Ishikawa (cell line): ENCODE data around the gene CCDC57.

Experiments used
- CEBPB ChIP-seq: IDR thresholded peaks from 2 replicates; pipeline ENCODE4 v1.6.1; 2012
- CREB1 ChIP-seq: IDR thresholded peaks from 2 replicates; pipeline ENCODE4 v1.6.1; 2012; ENCODE audit warnings: low read depth
- EGR1 ChIP-seq: IDR thresholded peaks from 2 replicates; pipeline ENCODE4 v1.6.1; 2012
- EP300 ChIP-seq: IDR thresholded peaks from 2 replicates; pipeline ENCODE4 v1.6.1; 2012; ENCODE audit warnings: borderline replicate concordance
- FOXM1 ChIP-seq: IDR thresholded peaks from 2 replicates; pipeline ENCODE4 v1.6.1; 2012; ENCODE audit warnings: low read depth, borderline replicate concordance
- MAX ChIP-seq: IDR thresholded peaks from 2 replicates; pipeline ENCODE4 v1.6.1; 2012
- NFIC ChIP-seq: IDR thresholded peaks from 2 replicates; pipeline ENCODE4 v1.6.1; 2012
- RAD21 ChIP-seq: IDR thresholded peaks from 2 replicates; pipeline ENCODE4 v1.6.1; 2012; ENCODE audit warnings: low read depth
- TAF1 ChIP-seq: IDR thresholded peaks from 2 replicates; pipeline ENCODE4 v1.6.1; 2012; ENCODE audit warnings: low read depth, mild to moderate bottlenecking
- TCF12 ChIP-seq: IDR thresholded peaks from 2 replicates; pipeline ENCODE4 v1.6.1; 2012; ENCODE audit warnings: low read depth
- TEAD4 ChIP-seq: IDR thresholded peaks from 2 replicates; pipeline ENCODE4 v1.6.1; 2012
- USF1 ChIP-seq: IDR thresholded peaks from 2 replicates; pipeline ENCODE4 v1.6.1; 2012
- YY1 ChIP-seq: IDR thresholded peaks from 2 replicates; pipeline ENCODE4 v1.6.1; 2012; ENCODE audit warnings: low read depth
- TF ChIP-seq, protein P1 (sequence below): IDR thresholded peaks from 2 replicates; pipeline ENCODE4 v1.6.1; 2012; ENCODE audit warnings: low read depth, mild to moderate bottlenecking

DNA sequence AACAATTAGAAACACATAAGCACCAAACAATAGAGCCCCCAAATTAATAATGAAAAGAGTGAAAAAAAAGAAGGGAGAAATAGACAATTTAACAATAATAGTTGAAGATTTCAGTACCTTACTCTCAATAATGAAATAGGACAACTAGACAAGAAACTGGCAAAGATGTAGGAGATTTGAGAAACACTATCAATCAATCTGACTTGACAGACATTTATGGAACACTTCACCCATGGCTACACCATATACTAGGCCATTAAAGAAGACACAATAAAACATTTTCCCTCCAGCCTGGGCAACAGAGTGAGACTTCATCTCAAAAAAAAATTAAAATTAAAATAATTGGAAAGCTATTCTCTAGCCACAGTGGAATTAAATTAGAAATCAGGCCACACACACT, 142.0 kb downstream of the CCDC57 start:
- no peak for TF ChIP-seq RAD21
- no peak for TF ChIP-seq TEAD4
- no peak for TF ChIP-seq CEBPB
- TF ChIP-seq EP300, result no peak
- TF ChIP-seq TCF12, result no peak
- TF ChIP-seq CREB1, result no peak
- TF ChIP-seq, protein P1, sequence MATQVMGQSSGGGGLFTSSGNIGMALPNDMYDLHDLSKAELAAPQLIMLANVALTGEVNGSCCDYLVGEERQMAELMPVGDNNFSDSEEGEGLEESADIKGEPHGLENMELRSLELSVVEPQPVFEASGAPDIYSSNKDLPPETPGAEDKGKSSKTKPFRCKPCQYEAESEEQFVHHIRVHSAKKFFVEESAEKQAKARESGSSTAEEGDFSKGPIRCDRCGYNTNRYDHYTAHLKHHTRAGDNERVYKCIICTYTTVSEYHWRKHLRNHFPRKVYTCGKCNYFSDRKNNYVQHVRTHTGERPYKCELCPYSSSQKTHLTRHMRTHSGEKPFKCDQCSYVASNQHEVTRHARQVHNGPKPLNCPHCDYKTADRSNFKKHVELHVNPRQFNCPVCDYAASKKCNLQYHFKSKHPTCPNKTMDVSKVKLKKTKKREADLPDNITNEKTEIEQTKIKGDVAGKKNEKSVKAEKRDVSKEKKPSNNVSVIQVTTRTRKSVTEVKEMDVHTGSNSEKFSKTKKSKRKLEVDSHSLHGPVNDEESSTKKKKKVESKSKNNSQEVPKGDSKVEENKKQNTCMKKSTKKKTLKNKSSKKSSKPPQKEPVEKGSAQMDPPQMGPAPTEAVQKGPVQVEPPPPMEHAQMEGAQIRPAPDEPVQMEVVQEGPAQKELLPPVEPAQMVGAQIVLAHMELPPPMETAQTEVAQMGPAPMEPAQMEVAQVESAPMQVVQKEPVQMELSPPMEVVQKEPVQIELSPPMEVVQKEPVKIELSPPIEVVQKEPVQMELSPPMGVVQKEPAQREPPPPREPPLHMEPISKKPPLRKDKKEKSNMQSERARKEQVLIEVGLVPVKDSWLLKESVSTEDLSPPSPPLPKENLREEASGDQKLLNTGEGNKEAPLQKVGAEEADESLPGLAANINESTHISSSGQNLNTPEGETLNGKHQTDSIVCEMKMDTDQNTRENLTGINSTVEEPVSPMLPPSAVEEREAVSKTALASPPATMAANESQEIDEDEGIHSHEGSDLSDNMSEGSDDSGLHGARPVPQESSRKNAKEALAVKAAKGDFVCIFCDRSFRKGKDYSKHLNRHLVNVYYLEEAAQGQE, result no peak
- TF ChIP-seq TAF1, result no peak
- no peak for TF ChIP-seq NFIC
- no peak for TF ChIP-seq YY1
- no peak for TF ChIP-seq MAX
- no peak for TF ChIP-seq FOXM1
- no peak for TF ChIP-seq USF1
- no peak for TF ChIP-seq EGR1
